GM21367 (cell line): ENCODE results near the gene TSKU.
"Not testable (repeated sequence)": the region's sequence is repeated elsewhere in the genome, so short reads cannot be mapped to it uniquely, and the experiment has no call there.

Source experiments
- ATAC-seq: cut with Tn5 transposase; IDR thresholded peaks from one replicate; pipeline ENCODE4 v1.9.1; 2021; ENCODE audit not compliant: unreplicated experiment

Gene TSKU

DNA sequence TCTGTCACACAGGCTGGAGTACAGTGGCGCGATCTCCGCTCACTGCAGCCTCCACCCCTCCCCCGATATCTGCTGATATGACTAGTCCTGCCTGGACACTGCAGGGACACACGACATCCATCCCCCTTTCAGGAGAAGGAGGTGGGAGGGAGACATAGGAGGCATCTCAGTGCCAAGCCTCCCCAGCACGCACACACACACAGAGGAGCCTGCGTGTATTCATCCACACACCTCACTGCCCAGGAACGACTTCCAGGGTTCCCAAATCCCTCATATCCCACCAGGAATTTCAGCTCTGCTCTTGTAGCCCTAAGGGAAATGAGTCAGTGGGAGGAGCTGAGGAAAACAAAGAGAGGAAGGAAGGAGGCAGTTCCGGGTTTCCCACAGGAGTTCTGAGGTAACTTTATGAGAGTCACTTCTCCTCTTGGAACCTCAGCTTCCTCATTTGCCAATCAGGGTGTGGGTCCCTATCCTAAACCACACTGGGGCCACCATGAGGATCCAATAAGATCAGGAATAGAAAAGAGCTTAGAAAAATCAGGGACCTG is 40.4 kb downstream of the TSKU start:
- ATAC-seq: no peak

DNA sequence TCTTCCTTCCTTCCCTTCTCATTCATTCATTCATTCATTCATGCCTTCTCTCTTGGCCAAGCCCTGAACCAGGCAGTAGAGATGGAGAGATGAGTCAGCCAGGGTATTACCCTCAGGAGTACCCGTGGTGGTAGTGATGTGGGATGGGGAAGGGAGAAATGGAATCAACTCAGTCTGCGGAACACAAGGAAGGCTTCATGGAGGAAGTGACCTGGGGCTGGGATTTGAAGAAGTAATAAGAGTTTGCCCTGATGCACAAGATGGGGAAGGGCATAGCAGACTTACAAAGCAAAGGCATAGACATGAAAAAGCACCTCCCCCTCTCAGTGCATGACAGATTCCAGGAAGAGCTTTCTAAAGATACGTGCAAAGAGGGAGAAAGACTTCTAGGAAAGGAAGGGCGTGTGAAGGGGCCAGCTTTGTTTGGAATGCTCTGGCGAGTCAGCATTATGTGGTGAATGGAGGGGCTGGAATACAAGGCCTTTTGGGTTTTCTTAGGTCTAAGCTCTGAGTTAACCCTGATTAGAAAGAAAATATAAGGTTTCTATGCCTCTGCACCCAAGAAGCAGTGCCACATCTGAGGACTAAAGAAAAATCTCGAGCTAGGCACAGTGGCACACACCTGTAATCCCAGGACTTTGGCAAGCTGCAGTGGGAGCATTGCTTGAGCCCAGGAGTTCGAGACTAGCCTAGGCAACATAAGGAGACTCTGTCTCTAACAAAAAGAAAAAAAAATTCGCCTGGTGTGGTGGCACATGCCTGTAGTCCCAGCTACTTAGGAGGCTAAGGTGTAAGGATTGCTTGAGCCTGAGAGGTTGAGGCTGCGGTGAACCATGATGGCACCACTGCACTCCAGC is 41.2 kb downstream of the TSKU start:
- no peak for ATAC-seq

DNA sequence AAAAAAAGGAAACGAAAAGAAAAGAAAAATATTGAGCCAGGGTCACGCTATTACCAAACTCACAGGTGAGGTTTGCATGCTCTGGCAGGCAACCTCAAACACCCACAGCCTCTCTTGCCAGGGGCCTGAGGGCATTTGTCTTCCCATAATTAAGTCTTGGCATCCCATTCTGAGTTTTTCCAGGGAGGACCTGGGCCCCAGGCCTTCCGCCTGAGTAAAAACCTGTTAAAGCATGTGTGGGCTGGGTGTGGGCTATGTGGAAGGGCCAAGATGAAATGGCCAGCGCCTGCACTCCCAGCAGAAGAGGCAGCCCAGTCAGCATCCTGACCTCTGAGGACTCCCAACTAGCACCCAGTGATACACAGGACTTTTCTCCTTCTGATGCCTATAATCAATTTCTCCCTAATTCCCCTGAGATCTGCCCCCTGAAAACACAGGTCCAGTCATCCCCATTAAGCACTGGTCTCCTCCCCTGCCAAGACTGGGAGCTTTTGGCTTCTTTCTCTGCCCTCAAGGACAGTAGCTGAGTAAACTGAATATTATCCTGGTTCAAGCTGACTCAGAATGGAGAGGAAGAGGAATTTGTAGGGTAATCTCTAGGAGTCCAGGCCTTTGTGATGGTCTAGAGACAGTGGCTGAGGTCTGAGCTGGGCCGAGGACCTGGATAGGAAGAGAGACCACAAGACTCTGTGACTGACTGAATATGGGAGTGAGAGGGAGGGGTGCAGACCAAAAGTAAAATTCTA is 42.0 kb downstream of the TSKU start:
- ATAC-seq: no peak

DNA sequence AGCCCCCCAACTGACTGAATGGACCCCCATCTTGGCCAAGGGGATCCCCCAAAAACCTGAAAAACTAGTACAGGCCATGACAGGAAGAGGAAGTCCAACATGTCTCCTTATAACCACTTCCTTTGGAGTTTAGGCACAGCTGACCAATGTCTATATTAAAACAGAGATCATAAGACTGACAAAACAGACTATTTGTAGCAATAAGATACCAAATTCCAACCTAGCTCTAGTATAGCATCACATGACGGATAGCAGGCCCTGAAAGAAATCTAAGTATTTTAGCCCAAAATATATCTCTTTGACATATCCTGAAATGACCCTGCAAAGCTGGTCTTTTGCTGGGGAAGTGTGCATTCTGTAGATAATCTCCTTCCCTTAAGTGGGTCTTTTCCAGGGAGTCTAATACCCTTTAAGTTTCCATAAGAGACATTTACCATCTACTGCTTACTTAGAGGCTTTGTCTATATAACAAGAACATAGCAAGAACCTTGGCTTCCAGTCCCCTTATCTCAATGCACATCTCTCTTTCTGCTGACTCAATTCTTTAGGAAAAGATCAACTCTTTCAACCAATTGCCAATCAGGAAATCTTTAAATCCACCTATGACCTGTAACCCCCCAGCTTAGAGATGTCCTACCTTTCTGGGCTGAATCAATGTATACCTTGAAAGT is 42.7 kb downstream of the TSKU start:
- no peak for ATAC-seq

DNA sequence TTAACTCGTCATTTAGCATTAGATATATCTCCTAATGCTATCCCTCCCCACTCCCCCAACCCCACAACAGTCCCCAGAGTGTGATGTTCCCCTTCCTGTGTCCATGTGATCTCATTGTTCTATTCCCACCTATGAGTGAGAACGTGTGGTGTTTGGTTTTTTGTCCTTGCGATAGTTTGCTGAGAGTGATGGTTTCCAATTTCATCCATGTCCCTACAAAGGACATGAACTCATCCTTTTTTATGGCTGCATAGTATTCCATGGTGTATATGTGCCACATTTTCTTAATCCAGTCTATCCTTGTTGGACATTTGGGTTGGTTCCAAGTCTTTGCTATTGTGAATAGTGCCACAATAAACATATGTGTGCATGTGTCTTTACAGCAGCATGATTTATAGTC is 43.4 kb downstream of the TSKU start:
- not testable (repeated sequence) for ATAC-seq

DNA sequence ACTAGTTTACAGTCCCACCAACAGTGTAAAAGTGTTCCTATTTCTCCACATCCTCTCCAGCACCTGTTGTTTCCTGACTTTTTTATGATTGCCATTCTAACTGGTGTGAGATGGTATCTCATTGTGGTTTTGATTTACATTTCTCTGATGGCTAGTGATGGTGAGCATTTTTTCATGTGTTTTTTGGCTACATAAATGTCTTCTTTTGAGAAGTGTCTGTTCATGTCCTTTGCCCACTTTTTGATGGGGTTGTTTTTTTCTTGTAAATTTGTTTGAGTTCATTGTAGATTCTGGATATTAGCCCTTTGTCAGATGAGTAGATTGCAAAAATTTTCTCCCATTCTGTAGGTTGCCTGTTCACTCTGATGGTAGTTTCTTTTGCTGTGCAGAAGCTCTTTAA is 43.8 kb downstream of the TSKU start:
- not testable (repeated sequence) for ATAC-seq

DNA sequence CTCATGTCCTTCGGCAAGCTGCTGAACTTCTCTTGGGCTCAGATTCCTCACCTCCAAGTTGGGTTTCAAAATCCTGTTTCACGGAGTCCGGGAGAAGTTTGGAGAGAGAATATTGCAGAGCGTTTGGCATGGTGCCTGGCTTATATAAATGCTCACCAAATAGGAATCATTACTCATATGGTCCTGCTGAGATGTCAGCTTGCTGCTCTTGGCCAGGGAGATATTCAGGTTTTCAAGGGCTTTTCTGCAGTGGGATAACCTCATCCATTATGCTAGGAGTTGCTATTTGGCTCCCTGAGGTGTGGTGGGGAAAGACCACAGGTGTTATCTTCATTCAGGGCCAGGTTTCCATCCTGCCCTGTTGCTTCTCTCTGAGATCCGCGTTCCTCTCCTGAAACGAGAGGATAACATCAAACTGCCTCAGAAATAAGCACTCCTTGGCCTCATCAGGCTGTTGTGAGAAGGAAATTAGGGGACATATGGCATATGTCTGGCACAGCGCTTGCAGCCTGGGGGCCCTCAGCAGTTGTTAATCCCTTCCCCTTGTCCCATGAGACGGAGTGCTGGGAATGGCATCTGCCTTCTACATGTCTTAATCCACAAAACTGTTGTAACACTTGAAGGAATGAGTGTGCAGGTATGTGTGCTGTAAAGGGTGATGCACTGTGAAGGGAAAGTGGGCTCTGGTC is 47.6 kb downstream of the TSKU start:
- ATAC-seq: no peak

DNA sequence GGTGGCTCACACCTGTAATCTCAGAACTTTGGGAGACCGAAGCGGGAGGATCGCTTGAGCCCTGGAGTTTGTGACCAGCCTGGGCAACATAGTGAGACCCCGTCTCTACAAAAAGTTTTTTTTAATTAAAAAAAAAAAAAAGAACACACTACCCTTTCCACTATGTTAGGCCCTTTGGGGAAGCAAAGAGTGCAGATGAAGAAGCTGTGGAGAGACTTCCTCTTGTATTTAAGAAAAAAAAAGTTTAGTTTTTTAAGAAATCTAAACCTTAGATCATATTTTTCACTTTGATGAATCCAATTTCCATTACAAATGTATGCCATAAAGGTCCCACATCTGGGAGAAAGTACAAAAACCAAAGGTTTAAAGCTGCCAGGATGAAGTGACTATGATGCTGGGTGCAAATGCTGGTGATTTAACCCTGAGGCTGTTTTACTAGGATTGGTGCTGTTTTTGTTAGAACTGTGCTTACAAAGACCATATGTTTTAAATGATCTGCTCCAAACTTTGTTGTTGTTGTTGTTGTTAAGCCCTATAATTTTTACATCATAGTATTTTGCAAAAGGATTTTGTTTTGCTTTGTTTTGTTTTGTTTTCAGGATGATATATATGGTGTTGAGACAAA is 48.6 kb downstream of the TSKU start:
- ATAC-seq: no peak

DNA sequence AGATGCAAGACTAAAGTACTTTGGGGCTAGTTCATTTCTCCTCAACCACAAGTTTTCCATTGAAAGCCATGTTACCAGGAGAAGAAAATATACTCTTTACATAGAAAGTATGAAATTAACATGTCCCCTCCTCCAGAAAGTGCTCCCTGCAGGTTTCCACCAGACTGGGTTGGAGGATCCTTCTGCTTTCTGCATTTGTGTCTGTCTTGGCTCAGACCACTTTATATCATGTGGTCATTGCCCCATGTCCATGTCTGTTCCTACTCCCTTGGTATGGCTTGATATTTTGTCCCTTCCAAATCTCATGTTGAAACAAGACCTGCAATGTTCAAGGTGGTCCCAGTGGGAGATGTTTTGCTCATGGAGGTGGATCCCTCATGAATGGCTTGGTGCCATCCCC is 49.2 kb downstream of the TSKU start:
- ATAC-seq: no peak

DNA sequence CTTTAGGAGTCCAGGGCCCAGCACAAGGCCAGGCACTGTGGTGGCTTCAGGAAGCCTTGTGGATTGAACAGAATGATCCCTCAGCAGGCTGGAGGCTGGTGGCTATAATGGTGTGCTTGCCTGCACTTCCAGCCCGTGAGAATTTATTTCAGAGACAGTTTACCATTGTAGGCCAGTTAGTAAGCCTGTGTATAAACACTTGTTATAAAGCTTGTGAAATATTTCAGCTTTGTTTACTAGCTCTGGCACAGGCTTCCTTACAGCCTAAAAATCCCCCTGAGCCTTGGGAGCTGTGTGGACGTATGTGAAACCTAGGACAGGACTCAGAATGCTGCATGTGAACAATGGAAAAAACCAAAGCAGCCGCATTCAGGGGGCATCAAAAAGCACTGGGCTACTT is 51.0 kb downstream of the TSKU start:
- no peak for ATAC-seq

DNA sequence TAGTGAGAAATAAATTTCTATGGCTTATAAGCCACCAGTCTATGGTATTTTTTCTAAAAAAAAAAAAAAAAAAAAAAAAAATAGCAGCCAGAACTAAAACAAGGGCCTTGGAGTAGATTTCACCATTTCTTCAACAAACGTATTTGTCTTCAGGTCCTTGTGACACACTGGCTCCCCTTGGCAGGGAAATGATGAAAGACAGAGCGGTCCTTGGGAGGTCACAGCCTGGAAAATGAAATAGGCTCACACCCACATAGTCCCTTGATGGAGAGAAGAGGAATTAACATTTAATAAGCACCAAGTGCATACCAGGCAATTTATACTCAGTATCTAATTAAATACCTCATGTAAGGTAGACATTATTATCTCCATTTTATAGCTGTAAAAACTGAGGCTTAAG is 51.9 kb downstream of the TSKU start:
- no peak for ATAC-seq

DNA sequence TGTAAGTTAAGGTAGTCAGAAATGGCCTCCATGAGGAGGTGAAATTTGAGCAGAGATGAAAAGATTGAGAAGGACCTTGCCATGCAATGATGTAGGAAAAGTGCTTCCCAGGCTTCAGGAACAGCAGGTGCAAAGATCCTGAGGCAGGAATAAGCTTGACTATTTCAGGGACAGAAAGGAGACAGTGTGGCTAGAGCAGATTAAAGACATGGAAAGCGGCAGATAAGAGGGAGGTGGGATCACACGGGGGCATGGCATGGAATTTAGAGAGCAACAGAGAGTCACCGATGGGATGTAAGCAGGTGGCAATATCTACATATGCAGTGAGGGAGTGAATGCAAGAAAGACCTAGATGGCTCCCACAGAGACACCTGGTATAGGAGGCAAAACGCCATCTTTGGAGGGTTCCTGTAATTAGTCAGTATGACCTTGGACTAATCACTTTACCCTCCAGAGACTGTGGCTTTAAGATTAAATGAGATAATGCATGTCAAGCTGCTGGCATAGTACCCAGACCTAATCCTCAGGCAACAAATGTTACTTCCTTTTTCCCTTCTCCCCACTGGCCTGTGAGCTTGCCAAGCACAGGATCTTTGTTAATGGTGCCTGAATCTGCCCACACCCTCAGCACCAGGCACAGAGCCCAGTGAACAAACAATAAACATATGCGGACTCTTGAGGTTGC is 52.9 kb downstream of the TSKU start:
- ATAC-seq: no peak

DNA sequence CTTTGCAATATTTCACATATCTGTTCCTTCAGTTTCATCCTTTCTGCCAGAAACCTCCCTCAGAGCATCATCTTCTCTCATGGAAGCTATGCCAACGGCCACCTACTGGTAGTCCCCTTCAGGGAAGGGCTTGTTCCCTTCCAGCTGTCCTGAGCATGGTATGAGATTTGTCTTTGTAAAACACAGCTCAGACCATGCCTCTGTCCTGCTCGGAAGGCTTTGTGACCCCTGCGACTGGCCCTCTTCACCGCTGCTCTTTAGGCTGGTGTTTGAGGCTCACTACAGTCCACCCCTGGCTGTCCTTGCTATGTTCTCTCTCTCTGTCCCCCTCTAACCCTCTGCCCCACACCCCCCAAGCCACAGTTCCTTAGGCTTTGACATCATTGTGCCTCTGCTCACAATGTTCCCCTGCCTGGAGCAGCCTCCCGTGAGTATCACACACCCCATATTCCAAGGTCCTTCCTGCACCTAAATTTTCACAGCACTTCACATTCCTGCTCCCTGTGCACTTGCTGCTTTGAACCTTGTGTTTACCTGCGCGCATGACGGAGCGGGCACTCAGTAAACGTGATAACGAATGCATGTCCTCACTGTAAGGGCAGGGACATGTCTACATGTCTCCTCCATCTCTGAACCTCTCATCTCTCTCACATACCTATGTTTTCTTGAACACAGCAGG is 53.6 kb downstream of the TSKU start:
- no peak for ATAC-seq

DNA sequence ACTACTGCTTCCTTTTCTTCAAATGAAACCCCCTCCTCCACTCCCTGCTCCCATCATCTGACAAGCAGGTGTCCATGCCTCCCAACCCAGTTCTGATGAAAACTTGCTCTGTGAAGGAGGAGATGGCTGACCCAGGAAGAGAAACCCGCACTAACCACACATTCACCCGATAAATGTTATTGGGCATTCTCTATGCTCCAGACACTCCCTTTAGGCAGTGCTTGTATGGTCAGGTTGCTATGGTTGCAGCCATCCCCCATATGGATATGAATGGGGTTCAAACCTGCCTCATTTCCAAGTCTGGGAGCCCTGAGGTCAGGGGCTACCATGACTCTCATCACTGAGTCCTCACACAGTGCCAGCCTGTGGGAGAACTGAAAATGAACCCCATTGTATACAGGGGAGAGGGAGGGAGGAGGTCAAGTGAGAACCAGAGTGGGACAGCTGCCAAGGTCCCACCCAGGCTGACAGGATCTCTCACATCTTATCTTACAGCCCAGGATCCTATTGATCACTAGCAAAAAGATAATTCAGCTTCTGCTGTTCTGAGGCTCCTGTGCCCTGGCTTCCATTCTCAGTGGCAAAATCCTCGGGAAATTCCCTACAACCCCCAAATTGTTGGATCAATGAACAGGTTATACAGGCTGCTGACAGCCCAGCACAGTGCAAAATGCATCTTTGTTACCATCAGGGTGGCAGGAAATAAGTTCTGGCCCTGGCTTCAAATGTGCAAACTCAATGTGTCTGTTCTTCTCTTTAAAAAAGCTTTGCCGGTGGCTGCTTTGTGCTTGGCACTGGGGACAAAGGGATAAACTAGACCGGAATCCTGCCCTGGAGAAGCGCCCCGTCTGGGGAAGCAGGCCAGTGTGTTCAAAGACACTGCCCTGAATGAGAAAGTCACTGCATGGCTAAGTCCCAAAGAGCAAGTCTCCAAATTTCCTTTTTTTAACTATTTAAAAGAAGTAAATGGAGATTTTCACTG is 54.8 kb downstream of the TSKU start:
- ATAC-seq: no peak

DNA sequence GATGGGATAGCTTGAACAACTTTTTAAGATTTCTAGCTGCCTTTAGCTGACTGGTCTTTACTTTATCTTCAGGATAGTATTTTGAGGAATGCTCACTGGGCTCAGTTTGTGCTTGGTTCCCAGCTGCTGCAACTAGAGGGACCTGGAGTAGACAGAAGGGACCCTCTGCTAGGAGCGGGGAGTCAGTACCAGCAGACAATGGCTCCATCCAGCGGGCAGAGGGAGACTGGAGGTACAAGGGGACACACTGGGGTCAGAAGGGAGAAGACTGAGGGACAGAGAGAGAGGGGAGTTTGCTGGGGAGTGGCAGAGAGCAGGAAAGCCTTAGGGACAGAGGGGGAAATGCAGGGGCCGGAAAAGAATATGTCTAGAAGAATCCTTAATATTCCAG is 55.5 kb downstream of the TSKU start:
- no peak for ATAC-seq

DNA sequence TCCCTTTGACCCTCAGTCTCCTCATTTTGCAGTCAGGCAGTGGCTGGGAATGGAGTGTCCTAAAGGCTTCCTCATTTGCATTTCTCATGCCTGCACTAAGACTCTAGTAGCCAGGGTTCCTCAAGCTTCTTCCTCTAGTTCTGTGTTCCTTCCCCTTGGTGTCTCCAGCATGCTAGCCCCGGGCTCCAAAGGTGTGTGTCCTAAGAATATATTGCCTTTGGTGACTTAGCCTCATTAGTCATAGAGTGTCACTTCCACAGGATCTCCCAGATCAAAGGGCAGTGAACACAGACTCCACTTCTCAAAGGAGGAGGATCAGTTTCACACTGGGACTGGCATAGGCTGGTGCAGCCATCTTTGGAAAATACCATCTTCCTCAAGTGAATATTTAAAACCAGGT is 56.2 kb downstream of the TSKU start:
- no peak for ATAC-seq

DNA sequence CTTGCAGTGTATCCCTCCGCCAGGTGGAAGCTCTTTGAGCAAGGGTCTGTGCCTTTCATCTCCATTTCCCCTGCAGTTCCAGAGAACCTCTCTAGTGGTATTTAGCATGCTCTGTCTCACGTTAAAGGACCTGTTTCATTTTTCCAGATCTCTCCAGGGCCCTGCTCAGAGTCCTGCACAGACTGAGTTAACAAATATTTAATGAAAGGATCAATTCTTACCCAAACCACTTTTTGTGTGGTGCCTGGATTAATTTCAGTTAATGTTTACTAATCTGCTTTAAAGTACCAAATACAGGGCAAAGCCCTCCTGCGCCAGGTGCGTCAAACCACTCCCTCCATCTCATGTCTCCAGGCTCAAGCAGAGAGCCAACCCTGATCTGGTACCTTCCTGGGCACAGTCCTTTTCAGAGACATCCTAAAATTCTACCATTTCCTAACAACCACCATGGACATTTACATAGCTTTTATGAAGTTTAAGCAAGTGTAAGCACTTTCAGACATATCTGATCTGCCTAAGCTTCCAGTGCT is 58.8 kb downstream of the TSKU start:
- ATAC-seq: no peak

DNA sequence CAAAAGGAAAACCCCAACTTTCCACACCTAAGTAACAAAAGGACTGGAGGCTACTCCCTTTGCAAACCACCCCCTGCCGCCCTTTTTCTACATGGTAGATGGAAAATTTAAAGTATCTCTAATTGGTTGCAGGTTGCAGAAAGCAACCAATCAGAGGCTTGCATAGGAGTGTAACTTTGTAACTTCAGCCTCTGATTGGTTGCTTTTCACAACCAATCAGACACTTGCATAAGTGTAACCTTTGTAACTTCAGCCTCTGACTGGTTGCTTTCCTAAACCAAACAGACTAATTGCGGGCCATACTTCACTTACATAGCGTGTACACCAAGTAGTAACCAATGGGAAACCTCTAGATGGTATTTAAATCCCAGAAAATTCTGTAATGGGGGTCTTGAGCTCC is 60.8 kb downstream of the TSKU start:
- no peak for ATAC-seq
